ENCODE measurements around the gene PEX14. TPM values are rescaled to one million over a fixed set of nuclear protein-coding genes. Genes with fewer than 3 reads are reported as not detected.

The PEX14 gene
- total and polyA plus RNA-seq, 2 experiments from 2014 or later: 17.6 to 19.6 TPM

GRCh38 chr1:10530756-10531495 lies 56.2 kb downstream of the PEX14 start:
- ATAC-seq (peak; percentile 15), DNase-seq (ENCODE audit: low spot score) (no peak)
- H3K4me1 ChIP-seq (ENCODE audit: insufficient read depth): peaks cover 44% of the 10 kb centered on the region
- H3K4me1 Mint-ChIP-seq: peaks cover 60% of the 10 kb centered on the region
- H3K36me3 Mint-ChIP-seq (ENCODE audit: low read depth): no peaks in the 10 kb centered on the region
- no peaks in the 10 kb centered on the region for H3K9me3 Mint-ChIP-seq
- H3K79me2 ChIP-seq (replicated peaks; ENCODE audit: insufficient read depth): peaks cover 41% of the 10 kb centered on the region
- peaks cover 10% of the 10 kb centered on the region; the same call in 1 of the 2 replicates for H3K27me3 ChIP-seq (ENCODE audit: insufficient read depth)
- no peaks in the 10 kb centered on the region for H3K36me3 ChIP-seq (ENCODE audit: insufficient read depth)
- H3K27ac ChIP-seq (ENCODE audit: low read depth): peak overlapping the region; percentile 76
- peak overlapping the region; percentile 57 for H3K4me3 Mint-ChIP-seq
- H3K27me3 Mint-ChIP-seq (ENCODE audit: insufficient read depth, low read depth, poor library complexity): peaks cover 7% of the 10 kb centered on the region
- no peak overlapping the region for H2AFZ ChIP-seq
- H4K20me1 ChIP-seq (replicated peaks; ENCODE audit: insufficient read depth): no peaks in the 10 kb centered on the region
- peak overlapping the region; percentile 66 for H3K27ac Mint-ChIP-seq
- peak overlapping the region; percentile 70 for H3K4me2 ChIP-seq
- no peak for TF ChIP-seq EZH2 (IDR thresholded peaks at IDR 0.05; ENCODE audit: low read depth, unreplicated experiment)
- TF ChIP-seq ZNF331 (CRISPR knock-in tag; IDR thresholded peaks at IDR 0.05; ENCODE audit: low read depth): no peak
- TF ChIP-seq CREB1 (CRISPR knock-in tag; IDR thresholded peaks at IDR 0.05; ENCODE audit: low read depth): no peak
- no peak for TF ChIP-seq ETS1 (IDR thresholded peaks at IDR 0.05)
- no peak for TF ChIP-seq JUNB (IDR thresholded peaks at IDR 0.05; ENCODE audit: unreplicated experiment)
- TF ChIP-seq, protein P1, sequence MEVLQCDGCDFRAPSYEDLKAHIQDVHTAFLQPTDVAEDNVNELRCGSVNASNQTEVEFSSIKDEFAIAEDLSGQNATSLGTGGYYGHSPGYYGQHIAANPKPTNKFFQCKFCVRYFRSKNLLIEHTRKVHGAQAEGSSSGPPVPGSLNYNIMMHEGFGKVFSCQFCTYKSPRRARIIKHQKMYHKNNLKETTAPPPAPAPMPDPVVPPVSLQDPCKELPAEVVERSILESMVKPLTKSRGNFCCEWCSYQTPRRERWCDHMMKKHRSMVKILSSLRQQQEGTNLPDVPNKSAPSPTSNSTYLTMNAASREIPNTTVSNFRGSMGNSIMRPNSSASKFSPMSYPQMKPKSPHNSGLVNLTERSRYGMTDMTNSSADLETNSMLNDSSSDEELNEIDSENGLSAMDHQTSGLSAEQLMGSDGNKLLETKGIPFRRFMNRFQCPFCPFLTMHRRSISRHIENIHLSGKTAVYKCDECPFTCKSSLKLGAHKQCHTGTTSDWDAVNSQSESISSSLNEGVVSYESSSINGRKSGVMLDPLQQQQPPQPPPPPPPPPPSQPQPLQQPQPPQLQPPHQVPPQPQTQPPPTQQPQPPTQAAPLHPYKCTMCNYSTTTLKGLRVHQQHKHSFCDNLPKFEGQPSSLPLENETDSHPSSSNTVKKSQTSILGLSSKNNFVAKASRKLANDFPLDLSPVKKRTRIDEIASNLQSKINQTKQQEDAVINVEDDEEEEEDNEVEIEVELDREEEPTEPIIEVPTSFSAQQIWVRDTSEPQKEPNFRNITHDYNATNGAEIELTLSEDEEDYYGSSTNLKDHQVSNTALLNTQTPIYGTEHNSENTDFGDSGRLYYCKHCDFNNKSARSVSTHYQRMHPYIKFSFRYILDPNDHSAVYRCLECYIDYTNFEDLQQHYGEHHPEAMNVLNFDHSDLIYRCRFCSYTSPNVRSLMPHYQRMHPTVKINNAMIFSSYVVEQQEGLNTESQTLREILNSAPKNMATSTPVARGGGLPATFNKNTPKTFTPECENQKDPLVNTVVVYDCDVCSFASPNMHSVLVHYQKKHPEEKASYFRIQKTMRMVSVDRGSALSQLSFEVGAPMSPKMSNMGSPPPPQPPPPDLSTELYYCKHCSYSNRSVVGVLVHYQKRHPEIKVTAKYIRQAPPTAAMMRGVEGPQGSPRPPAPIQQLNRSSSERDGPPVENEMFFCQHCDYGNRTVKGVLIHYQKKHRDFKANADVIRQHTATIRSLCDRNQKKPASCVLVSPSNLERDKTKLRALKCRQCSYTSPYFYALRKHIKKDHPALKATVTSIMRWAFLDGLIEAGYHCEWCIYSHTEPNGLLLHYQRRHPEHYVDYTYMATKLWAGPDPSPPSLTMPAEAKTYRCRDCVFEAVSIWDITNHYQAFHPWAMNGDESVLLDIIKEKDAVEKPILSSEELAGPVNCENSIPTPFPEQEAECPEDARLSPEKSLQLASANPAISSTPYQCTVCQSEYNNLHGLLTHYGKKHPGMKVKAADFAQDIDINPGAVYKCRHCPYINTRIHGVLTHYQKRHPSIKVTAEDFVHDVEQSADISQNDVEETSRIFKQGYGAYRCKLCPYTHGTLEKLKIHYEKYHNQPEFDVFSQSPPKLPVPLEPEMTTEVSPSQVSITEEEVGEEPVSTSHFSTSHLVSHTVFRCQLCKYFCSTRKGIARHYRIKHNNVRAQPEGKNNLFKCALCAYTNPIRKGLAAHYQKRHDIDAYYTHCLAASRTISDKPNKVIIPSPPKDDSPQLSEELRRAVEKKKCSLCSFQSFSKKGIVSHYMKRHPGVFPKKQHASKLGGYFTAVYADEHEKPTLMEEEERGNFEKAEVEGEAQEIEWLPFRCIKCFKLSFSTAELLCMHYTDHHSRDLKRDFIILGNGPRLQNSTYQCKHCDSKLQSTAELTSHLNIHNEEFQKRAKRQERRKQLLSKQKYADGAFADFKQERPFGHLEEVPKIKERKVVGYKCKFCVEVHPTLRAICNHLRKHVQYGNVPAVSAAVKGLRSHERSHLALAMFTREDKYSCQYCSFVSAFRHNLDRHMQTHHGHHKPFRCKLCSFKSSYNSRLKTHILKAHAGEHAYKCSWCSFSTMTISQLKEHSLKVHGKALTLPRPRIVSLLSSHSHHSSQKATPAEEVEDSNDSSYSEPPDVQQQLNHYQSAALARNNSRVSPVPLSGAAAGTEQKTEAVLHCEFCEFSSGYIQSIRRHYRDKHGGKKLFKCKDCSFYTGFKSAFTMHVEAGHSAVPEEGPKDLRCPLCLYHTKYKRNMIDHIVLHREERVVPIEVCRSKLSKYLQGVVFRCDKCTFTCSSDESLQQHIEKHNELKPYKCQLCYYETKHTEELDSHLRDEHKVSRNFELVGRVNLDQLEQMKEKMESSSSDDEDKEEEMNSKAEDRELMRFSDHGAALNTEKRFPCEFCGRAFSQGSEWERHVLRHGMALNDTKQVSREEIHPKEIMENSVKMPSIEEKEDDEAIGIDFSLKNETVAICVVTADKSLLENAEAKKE (CRISPR knock-in tag; IDR thresholded peaks at IDR 0.05): no peak
- no peak for TF ChIP-seq ZNF114 (CRISPR knock-in tag; IDR thresholded peaks at IDR 0.05)
- TF ChIP-seq CTCF (conservative IDR thresholded peaks at IDR 0.05; ENCODE audit: low read depth in 2 of 2): no peak
- no peak for TF ChIP-seq NANOG (IDR thresholded peaks at IDR 0.05; ENCODE audit: borderline replicate concordance)
- TF ChIP-seq STAT1 (IDR thresholded peaks at IDR 0.05; ENCODE audit: unreplicated experiment): no peak
- TF ChIP-seq REST (IDR thresholded peaks at IDR 0.05; ENCODE audit: unreplicated experiment): no peak
- no peak for TF ChIP-seq EZH2phosphoT487 (IDR thresholded peaks at IDR 0.05; ENCODE audit: unreplicated experiment)
- no peak for TF ChIP-seq POLR2AphosphoS5 (IDR thresholded peaks at IDR 0.05; ENCODE audit: low read depth)
- H3K9me2 ChIP-seq (ENCODE audit: insufficient read depth): no peaks in the 10 kb centered on the region
- no peaks in the 10 kb centered on the region for H3F3A ChIP-seq (replicated peaks; ENCODE audit: low read depth)
- H3K4me3 ChIP-seq: peak overlapping the region; percentile 36

Data from GM23338 (cell line).